HTR-8/SVneo (cell line): ENCODE data around the gene ADAM12.

Source experiments
- DNase-seq: peaks from one replicate; pipeline ENCODE4 v3.0.0; 2011; ENCODE audit warnings: low spot score, mixed read lengths; ENCODE audit not compliant: insufficient read length
- FAIRE-seq: peaks from 2 replicates; lab custom pipeline; 2011; peaks lifted over from hg19 to GRCh38; lab: Jason Lieb, UNC

The ADAM12 gene

GRCh38 chr10:126221874-126222273 is 166.4 kb downstream of the ADAM12 start:
- DNase-seq: no peak
- FAIRE-seq: no peak

GRCh38 chr10:126218778-126219649 is 169.3 kb downstream of the ADAM12 start:
- no peak for DNase-seq
- no peak for FAIRE-seq

- no peak for DNase-seq
- FAIRE-seq: no peak
These were observed 170.1 kb downstream of the ADAM12 start for GRCh38 chr10:126218174-126218573.

GRCh38 chr10:126216632-126216961 is 171.7 kb downstream of the ADAM12 start:
- FAIRE-seq (no peak), DNase-seq (no peak)

GRCh38 chr10:126215746-126216631 is 172.3 kb downstream of the ADAM12 start:
- DNase-seq: peak; percentile 72

GRCh38 chr10:126214679-126215078 is 173.6 kb downstream of the ADAM12 start:
- no peak for FAIRE-seq

More at GRCh38 chr10:126215746-126216631, 172.3 kb downstream of the ADAM12 start:
- peak; percentile 23 for FAIRE-seq

GRCh38 chr10:126214021-126214420 is 174.3 kb downstream of the ADAM12 start:
- DNase-seq: no peak
- FAIRE-seq: no peak

More at GRCh38 chr10:126214679-126215078, 173.6 kb downstream of the ADAM12 start:
- DNase-seq: no peak

GRCh38 chr10:126212738-126213137 is 175.5 kb downstream of the ADAM12 start:
- DNase-seq (no peak), FAIRE-seq (no peak)

GRCh38 chr10:126210051-126210651 is 178.1 kb downstream of the ADAM12 start:
- no peak for FAIRE-seq
- DNase-seq: no peak

- FAIRE-seq (no peak), DNase-seq (no peak)
These were observed 178.8 kb downstream of the ADAM12 start for GRCh38 chr10:126209451-126209850.

GRCh38 chr10:126208726-126209302 is 179.5 kb downstream of the ADAM12 start:
- FAIRE-seq (no peak), DNase-seq (no peak)

- DNase-seq (no peak), FAIRE-seq (no peak)
These were observed 180.4 kb downstream of the ADAM12 start for GRCh38 chr10:126207851-126208250.

- DNase-seq (no peak), FAIRE-seq (no peak)
These were observed 180.9 kb downstream of the ADAM12 start for GRCh38 chr10:126207313-126207771.

GRCh38 chr10:126205486-126206205 is 182.6 kb downstream of the ADAM12 start:
- FAIRE-seq (no peak), DNase-seq (no peak)

GRCh38 chr10:126204320-126204719 is 184.0 kb downstream of the ADAM12 start:
- DNase-seq: no peak
- FAIRE-seq: no peak

- FAIRE-seq: no peak
- no peak for DNase-seq
These were observed 184.5 kb downstream of the ADAM12 start for GRCh38 chr10:126203746-126204145.

GRCh38 chr10:126201603-126202002 is 186.7 kb downstream of the ADAM12 start:
- FAIRE-seq (no peak), DNase-seq (no peak)

GRCh38 chr10:126199221-126199998 is 188.9 kb downstream of the ADAM12 start:
- peak; percentile 75 for DNase-seq
- FAIRE-seq: peak; percentile 84

GRCh38 chr10:126198681-126199080 is 189.6 kb downstream of the ADAM12 start:
- FAIRE-seq (no peak), DNase-seq (no peak)
